AG04449 (cell line): ENCODE data around the gene TTLL9.

Source experiments
- CTCF ChIA-PET: fragments of 350-600 bp; formaldehyde crosslinking; extraction: SDS; loops from one replicate; lab custom pipeline; 2021; ENCODE audit warnings: antibody characterized with exemption; lab: Yijun Ruan, JAX
- POLR2A ChIA-PET: fragments of 400-600, 350-600 bp; formaldehyde crosslinking; extraction: SDS; loops from one replicate; lab custom pipeline; 2020; ENCODE audit warnings: antibody characterized with exemption, inconsistent platforms; lab: Yijun Ruan, JAX
- DNase-seq: peaks from one replicate; pipeline ENCODE4 v3.0.0-alpha.2; 2010; ENCODE audit warnings: low read depth, low spot score
- H3K4me3 ChIP-seq: 2 replicates; pipeline ENCODE4 v1.5.1; 2011; ENCODE audit warnings: low read depth, mild to moderate bottlenecking, control low read depth, low read length
- CTCF ChIP-seq: IDR thresholded peaks from one replicate; pipeline ENCODE4 v1.5.1; 2011; ENCODE audit warnings: mild to moderate bottlenecking, moderate library complexity, low read length, control low read depth, inconsistent platforms; ENCODE audit not compliant: insufficient read depth; ENCODE audit errors: missing control alignments

The TTLL9 gene

GRCh38 chr20:31963889-31964288 lies 93.5 kb downstream of the TTLL9 start:
- TF ChIP-seq CTCF: no peak
- CTCF ChIA-PET: interaction anchor here (1.0 to 5.4 kb wide), 5 partner anchors 9 to 128 kb away, joined by 3 to 60 read pairs (median 3); partner anchors contain the start of gene PDRG1
- no peak for DNase-seq
- POLR2A ChIA-PET: no interaction called here
- H3K4me3 ChIP-seq: no peak overlapping the region

- H3K4me3 ChIP-seq: no peak overlapping the region
- DNase-seq: no peak
- ChIA-PET CTCF (interaction anchor here (1.1 to 5.4 kb wide), 4 partner anchors 15 to 128 kb away, joined by 3 to 60 read pairs (median 4); partner anchors contain the start of gene PDRG1), POLR2A (no interaction called here)
- TF ChIP-seq CTCF: no peak
Measured at GRCh38 chr20:31966991-31967655, 96.7 kb downstream of the TTLL9 start.

- TF ChIP-seq CTCF: no peak
- DNase-seq: no peak
- POLR2A ChIA-PET: no interaction called here
- no peak within 1 kb of the TSS for H3K4me3 ChIP-seq
- CTCF ChIA-PET: interaction anchor here (0.8 to 3.6 kb wide), 3 partner anchors 15 to 145 kb away, joined by 3 to 25 read pairs (median 4); partner anchors contain the start of gene PDRG1
Measured at GRCh38 chr20:31967830-31968249, 97.4 kb downstream of the TTLL9 start, which contains the start of gene XKR7. TSS of gene XKR7 (plus strand) at chr20:31968151. CDS start at chr20:31968176, 25 bp downstream.

GRCh38 chr20:31968291-31969126 lies 98.1 kb downstream of the TTLL9 start:
- ChIA-PET POLR2A (no interaction called here), CTCF (interaction anchor here (0.8 to 3.6 kb wide), 5 partner anchors 16 to 145 kb away, joined by 3 to 25 read pairs (median 4); partner anchors contain the start of gene PDRG1)
- no peak for TF ChIP-seq CTCF
- H3K4me3 ChIP-seq: no peak overlapping the region
- no peak for DNase-seq

- POLR2A ChIA-PET: no interaction called here
- CTCF ChIA-PET: interaction anchor here (0.6 to 3.6 kb wide), 7 partner anchors 18 to 138 kb away, joined by 3 to 25 read pairs (median 3); partner anchors contain the start of gene PDRG1
- no peak for DNase-seq
- no peak for TF ChIP-seq CTCF
- H3K4me3 ChIP-seq: no peak overlapping the region
Measured at GRCh38 chr20:31969991-31970390, 99.6 kb downstream of the TTLL9 start.
